NB4 (cell line): ENCODE measurements around the gene ADAMTSL3.

ENCODE experiments used
- CTCF ChIP-seq: IDR thresholded peaks from one replicate; pipeline ENCODE4 v1.5.1; 2012; ENCODE audit warnings: low read depth, low read length
- POLR2A ChIP-seq: IDR thresholded peaks from 2 replicates; pipeline ENCODE4 v1.6.1; 2011; ENCODE audit warnings: mild to moderate bottlenecking; ENCODE audit not compliant: insufficient read length; ENCODE audit errors: extremely low read depth

- no peak for TF ChIP-seq CTCF
- no peak for TF ChIP-seq POLR2A
Measured at GRCh38 chr15:84057714-84058331, 403.9 kb downstream of the ADAMTSL3 start.
